GM19467 (cell line): ENCODE data around the gene SLFN12L.
A peak's percentile ranks its signal among the peaks of the same experiment; 100 is the strongest.

Experiments
- ATAC-seq: cut with Tn5 transposase; IDR thresholded peaks from one replicate; pipeline ENCODE4 v1.9.1; 2021; ENCODE audit warnings: mild to moderate bottlenecking, moderate library complexity; ENCODE audit not compliant: unreplicated experiment

Gene SLFN12L

DNA sequence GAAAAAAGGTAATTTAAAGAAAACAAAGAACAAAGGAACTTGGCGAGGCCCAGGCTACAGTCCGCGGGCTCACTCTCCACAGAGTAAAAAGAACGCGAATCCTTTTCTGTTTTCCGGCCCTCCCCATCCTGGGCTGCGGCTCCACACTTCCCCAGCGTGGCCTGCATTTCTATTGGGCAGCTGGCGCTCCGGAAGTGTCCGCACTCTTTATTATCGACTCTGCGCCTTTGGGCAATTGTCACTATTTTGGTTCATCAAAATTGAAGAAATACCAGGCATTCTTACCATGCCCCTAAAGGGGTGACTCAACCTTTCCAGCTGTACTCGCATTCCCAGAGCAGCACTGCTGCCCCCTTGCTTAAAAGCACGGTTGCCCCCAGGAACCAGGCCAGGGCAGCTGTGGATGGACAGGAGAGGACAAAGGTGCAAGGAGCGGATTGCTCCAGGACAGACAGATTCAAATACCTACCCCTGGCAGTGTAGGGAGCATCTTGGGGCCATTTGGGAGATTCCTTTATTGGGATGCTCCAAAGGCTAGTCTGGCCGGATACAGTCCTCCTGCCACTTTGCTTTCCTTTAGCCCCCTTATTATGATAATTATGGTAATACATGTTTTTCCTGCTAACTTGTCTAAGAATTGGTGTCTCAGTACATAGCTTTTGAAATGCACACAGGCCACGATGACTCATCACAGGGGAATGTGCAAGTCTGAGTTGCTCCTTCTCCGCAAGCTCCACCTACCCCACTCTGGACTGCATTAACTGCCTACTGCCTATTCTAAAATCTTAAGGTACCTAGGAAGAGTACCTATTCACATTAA is 104.2 kb downstream of the SLFN12L start:
- no peak for ATAC-seq

DNA sequence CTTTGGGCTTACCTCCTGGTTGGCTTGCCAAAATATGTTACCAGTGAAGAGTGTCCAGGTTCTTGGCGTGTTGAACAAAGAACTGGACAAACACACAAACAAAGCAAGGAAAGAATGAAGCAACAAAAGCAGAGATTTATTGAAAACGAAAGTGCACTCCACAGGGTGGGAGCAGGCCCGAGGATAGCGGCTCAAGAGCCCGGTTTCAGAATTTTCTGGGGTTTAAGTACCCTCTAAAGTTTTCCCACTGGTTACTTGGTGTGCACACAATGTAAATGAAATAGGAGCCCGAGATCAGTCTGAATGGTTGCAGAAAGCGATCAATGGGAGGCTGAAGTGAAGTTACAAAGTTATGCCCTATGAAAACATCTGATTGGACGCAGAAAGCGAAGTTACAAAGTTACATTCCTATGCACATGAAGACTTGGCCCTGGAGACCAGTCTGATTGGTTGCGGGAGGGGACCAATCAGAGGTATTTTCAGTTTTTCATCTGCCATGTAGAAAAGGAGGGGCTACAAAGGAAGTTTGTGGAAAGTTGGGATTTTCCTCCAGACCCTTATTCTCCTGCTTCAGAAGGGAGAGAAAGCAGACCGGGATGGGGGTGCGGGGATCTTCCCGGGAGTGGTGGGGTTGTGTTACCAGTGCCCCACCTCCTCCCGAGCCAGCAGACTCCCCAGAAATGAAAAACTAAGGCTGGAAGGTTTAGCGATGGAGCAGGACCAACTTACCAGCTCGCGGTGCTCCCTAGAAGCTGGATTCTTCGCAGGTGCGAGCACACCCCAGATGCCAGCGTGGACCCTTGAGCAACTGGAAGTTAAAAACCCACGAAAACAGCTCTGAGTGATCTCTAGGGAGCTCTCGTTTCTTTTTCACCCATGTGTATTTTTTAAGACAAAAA is 105.1 kb downstream of the SLFN12L start, which contains the start of gene SLFN12:
SLFN12 (minus strand) TSS at position 325 of the 899 bp plus-strand sequence. CDS start 9,472 bp downstream, outside the sequence.
- ATAC-seq, result peak; percentile 73

DNA sequence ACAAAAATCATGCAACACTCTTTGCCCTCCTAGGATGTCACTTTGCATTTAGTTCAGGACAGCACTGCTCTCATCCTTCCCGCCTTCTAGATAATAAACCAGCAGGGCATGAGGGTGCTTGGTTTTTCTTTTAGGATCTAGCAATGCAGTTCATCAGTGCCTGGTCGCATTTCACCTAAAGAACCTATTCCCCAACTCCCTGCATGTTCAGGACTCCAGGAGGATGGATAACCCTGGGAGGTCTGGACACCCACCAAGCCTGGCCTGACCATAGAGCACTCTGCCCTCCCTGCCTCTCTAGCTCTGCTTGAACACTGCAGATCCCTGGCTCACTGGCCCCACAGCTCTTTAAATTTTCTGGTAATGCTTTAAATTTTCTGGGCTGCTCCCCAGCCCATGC is 107.8 kb downstream of the SLFN12L start:
- no peak for ATAC-seq

DNA sequence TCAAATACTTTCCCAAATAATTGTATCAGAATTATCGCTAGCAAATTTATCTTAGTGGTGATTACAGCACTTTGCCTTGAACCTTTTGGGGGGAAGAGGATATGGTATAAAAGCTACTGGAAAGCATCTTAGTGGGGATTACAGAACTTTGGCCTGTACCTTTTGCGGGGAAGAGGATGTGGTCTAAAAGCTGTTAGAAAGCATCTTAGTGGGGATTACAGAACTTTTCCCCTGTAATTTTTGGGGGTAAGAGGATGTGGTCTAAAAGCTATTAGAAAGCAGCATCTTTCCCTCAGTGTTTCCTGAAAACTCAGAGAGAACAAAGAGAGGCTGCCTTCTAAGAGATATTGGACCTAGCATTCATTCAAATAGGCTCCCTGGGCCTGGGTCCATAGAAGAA is 109.2 kb downstream of the SLFN12L start:
- no peak for ATAC-seq

DNA sequence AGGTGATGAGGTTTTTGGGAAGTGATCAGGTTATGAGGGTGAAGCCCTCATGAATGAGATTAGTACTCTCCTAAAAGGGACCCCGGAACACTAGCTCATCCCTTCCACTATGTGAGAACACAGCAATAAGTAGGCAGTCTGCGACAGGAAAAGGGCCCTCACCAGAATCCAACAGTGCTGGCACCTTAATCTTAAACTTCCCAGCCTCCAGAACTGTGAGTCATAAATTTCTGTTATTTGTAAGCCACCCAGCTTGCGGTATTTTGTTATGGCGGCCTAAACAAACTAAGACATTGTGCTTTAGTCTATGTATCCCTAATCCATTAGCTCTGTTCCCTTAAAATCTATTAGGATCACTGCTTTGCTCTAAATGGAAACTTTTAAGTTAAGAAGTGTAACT is 113.7 kb downstream of the SLFN12L start:
- ATAC-seq, result no peak
